ENCODE data around the gene PANK3. TPM values are rescaled to one million over a fixed set of nuclear protein-coding genes. Genes with fewer than 3 reads are reported as not detected.

Gene PANK3
- 10 to 100 TPM; 30.1 to 85.4 (median 46.3) TPM for total RNA-seq
- long read RNA-seq, full-length matches to known transcripts = 8 of 10 reads
- long read RNA-seq, partial matches to known transcripts = 1 of 10 reads
- long read RNA-seq, other reads (novel, unspliced or antisense) = 1 of 10 reads

- H3K27me3 ChIP-seq = no peaks in the 10 kb centered on the region
- intact Hi-C loops (cut with DNase I) = no loop called here
- ATAC-seq = peak; percentile 77 to 91 (median 84)
- peaks cover 0 to 25% (median 8%) of the 10 kb centered on the region in 4 donors for H3K4me1 ChIP-seq
- TF ChIP-seq CTCF (IDR thresholded peaks at IDR 0.05) (no peak), POLR2A (IDR thresholded peaks at IDR 0.05) (peak; percentile 84)
- no peak for DNase-seq
- H3K4me3 ChIP-seq = peak within 1 kb of the TSS; percentile 91 to 99 (median 97)
- H3K9me3 ChIP-seq = no peaks in the 10 kb centered on the region
- under 1% methylated on average over 29 of the region's 63 CpGs for WGBS (ENCODE audit: insufficient coverage, low coverage, low lambda C conversion rate, missing lambda C conversion rate)
- peak within 1 kb of the TSS; percentile 94 to 97 (median 96) for H3K27ac ChIP-seq
- no peaks in the 10 kb centered on the region for H3K36me3 ChIP-seq
Observed at GRCh38 chr5:168578538-168579487, at the start of gene PANK3. Gene PANK3 (minus strand): TSS chr5:168579368. CDS start chr5:168579283, 85 bp downstream.

DNA sequence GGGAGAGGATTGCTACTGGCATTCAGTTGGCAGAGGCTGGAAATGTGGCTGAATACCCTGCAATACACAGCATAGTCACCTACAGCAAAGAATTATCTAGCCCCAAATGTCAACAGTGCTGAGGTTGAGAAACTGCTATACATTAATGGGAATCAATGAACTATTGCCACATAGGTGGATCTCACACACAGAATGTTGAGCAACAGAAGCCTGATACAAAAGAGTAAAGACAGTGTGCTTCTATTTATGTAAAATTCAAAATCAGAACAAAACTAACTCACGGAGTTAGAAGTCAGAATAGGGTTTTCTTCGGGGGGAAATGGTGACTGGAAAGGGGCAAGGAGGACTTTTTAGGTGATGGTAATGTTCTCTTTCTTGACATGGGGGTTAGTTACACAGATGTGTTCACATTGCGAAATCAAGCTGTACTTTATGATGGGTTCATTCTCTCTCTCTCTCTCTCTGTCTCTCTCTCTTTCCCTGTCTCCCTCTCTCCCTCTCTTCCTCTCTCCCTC, 45.7 kb upstream of the PANK3 start:
- TF ChIP-seq CTCF (IDR thresholded peaks at IDR 0.05) (no peak), POLR2A (IDR thresholded peaks at IDR 0.05) (no peak)
- intact Hi-C loops (cut with DNase I) = no loop called here
- DNase-seq (no peak), ATAC-seq (peak; percentile 75 to 90 (median 86))
- WGBS (ENCODE audit: insufficient coverage, low coverage, low lambda C conversion rate, missing lambda C conversion rate) = 21% methylated on average over 3 of the region's 3 CpGs
- Histone ChIP-seq H3K9me3 (no peaks in the 10 kb centered on the region), H3K4me1 (peaks cover 0 to 21% (median 0%) of the 10 kb centered on the region in 4 donors), H3K27me3 (no peaks in the 10 kb centered on the region), H3K27ac (peak overlapping the region; percentile 28 to 82 (median 62)), H3K36me3 (no peaks in the 10 kb centered on the region), H3K4me3 (no peak overlapping the region)

DNA sequence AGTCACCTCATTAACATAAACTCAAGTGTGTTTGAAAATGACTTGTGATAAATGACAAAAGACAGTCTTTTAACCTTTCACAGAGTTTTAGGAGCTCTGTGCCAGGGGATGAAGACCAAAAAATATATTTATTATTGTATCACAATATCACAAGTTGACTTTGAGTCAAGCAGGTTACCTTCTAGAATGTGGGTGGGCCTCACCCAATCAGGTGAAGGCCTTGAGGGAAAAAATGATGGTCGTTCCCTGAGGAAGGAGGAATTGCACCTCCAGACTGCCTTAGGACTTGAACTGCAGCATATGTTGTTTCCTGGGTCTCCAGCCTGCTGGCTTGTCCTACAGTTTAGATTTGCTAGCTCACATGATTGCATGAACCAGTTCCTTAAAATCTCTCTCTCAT, 41.6 kb upstream of the PANK3 start:
- no peaks in the 10 kb centered on the region for H3K27me3 ChIP-seq
- ATAC-seq (no peak), DNase-seq (no peak)
- H3K4me1 ChIP-seq = peaks cover 0 to 16% (median 0%) of the 10 kb centered on the region in 4 donors
- H3K9me3 ChIP-seq = no peaks in the 10 kb centered on the region
- intact Hi-C loops (cut with DNase I) = no loop called here
- TF ChIP-seq POLR2A (IDR thresholded peaks at IDR 0.05) (no peak), CTCF (IDR thresholded peaks at IDR 0.05) (no peak)
- no peak overlapping the region for H3K27ac ChIP-seq
- whole genome bisulfite sequencing (ENCODE audit: insufficient coverage, low coverage, low lambda C conversion rate, missing lambda C conversion rate) = 75% methylated on average over 1 of the region's 1 CpG
- no peak overlapping the region for H3K4me3 ChIP-seq
- H3K36me3 ChIP-seq = no peaks in the 10 kb centered on the region

DNA sequence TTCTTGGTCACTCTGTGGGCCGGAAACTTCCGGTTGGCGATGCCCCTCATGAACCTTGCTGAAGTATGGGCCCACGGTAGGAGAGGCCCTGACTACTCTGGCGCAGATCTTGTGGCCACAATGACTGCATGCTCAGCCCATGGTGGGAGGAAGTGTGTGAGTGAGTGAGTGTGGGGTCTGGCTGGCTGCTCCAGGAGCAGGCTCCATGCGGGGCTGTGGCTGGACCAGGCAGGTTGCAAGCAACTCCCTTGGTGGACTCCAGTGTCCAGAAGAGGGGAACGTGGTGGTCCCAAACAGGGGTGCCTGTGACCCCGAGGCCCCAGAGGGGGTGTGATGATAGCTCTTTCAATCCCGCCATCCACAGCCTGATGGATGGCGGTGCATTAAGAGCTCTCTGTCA, 35.5 kb upstream of the PANK3 start:
- Histone ChIP-seq H3K4me3 (no peak overlapping the region), H3K36me3 (no peaks in the 10 kb centered on the region), H3K27me3 (no peaks in the 10 kb centered on the region), H3K27ac (peak overlapping the region in 2 of 3 donors; percentile 86 to 91), H3K4me1 (peaks cover 0 to 30% (median 10%) of the 10 kb centered on the region in 4 donors), H3K9me3 (no peaks in the 10 kb centered on the region)
- WGBS (ENCODE audit: insufficient coverage, low coverage, low lambda C conversion rate, missing lambda C conversion rate) = 100% methylated on average over 1 of the region's 10 CpGs
- ATAC-seq = no peak
- TF ChIP-seq CTCF (IDR thresholded peaks at IDR 0.05) (no peak), POLR2A (IDR thresholded peaks at IDR 0.05) (no peak)
- intact Hi-C loops (cut with DNase I) = no loop called here
- DNase-seq = no peak
